H1 (cell line): ENCODE results near the gene RAB1B. TPM values are rescaled to one million over a fixed set of nuclear protein-coding genes. Genes with fewer than 3 reads are reported as not detected.
A peak's percentile ranks its signal among the peaks of the same experiment; 100 is the strongest.

Experiments
- HDAC2 ChIP-seq, 2 experiments: fragments of 300-600 bp in 1 of 2; sonication (generic) in 1 of 2; IDR thresholded peaks; 2 replicates each; pipeline ENCODE4 v1.6.1; 2011 to 2012; ENCODE audit warnings: low read depth in 2 of 2, low read length in 2 of 2, mild to moderate bottlenecking in 2 of 2, moderate library complexity in 2 of 2, borderline replicate concordance in 1 of 2, inconsistent platforms in 1 of 2
- SP1 ChIP-seq: IDR thresholded peaks from 2 replicates; pipeline ENCODE4 v1.6.1; 2011; ENCODE audit warnings: low read depth, low read length
- polyA plus RNA-seq, 7 experiments: library from polyadenylated mRNA; depleted of rRNA in 3 of 7; stranded (reverse) in 5 of 7; unstranded in 2 of 7; fragments of >200 nt in 5 of 7; fragments of 200-250 nt in 2 of 7; gene quantifications; 1 replicate in 5 of 7; 2 replicates in 1 of 7; 4 replicates in 1 of 7; pipeline versions ENCODE4 v1.2.1 to v1.2.3, GENCODE V29; 2011 to 2013; ENCODE audit warnings: missing spikeins in 2 of 7, mixed read lengths in 2 of 7
- total RNA-seq: library from RNA; stranded (reverse); fragmentation: NEBNext Ultra II Directional; extraction: Animal tissue kit (Norgen Biotek cat#: 25700); gene quantifications from 2 replicates; pipeline ENCODE4 v1.2.1, GENCODE V29; 2021
- TF ChIP-seq, protein P1 (sequence below): IDR thresholded peaks from 2 replicates; pipeline ENCODE4 v1.6.1; 2012; ENCODE audit warnings: inconsistent platforms

The RAB1B gene
- total and polyA plus RNA-seq, 2 of the 8 experiments (the other 6 are each of a cell fraction or from before 2014, with no cell fraction given), result 100 to 217 TPM

DNA sequence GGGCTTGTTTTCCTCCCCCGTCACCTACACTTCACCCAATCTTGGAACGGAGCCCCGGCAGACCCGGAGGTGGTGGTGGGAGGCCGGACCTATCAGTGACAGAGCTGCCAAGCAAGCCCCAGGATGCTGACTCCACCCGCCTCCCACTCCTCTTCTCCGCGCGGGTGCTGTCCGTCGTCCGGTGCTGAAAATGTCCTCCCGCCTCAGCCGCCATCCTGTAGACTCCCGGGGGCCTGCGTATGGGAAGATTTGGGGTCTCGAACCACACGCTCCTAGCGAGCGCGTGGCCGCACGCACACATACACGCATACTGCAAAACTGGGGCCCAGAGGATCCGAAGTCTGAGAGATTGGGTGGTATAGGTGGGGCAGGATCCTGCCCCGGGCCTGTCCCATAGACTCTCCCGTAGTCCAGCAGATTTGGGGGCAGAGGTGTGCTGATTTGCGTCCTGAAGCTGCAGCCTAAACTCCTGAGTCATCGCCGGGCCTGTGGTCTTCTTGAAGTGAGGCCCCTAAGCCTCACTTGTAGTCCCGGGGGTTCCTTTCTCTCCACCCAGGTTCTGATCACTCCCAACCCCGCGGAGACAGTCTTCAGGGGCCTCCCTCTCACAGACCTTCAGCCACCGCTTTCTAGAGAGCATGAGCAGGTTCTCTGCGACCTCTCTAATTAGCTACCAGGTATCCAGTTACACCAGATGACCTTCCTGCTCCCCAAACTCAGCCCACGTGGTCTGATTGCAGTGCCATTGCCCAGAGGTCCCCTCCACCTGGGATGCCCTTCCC lies 21.3 kb downstream of the RAB1B start (continued):
- TF ChIP-seq, protein P1, sequence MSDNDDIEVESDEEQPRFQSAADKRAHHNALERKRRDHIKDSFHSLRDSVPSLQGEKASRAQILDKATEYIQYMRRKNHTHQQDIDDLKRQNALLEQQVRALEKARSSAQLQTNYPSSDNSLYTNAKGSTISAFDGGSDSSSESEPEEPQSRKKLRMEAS, result peak; percentile 69; the same call in 1 of the 2 replicates
- TF ChIP-seq HDAC2 (IDR thresholded peaks at IDR 0.05; ENCODE audit: borderline replicate concordance in 1 of 2, low read depth in 2 of 2, low read length in 2 of 2) (peak; percentile 81 to 93), SP1 (no peak)
